Skeletal muscle satellite cell (primary cell): Measurements from ENCODE around the gene GALR1.
A peak's percentile ranks its signal among the peaks of the same experiment; 100 is the strongest.
"Not testable (repeated sequence)": the region's sequence is repeated elsewhere in the genome, so short reads cannot be mapped to it uniquely, and the experiment has no call there.

ENCODE experiments used
- H3K27me3 ChIP-seq: 2 replicates; pipeline ENCODE4 v1.7.0; 2013; ENCODE audit warnings: low read length; ENCODE audit not compliant: control insufficient read depth, insufficient read depth
- H3K36me3 ChIP-seq: 2 replicates; pipeline ENCODE4 v1.7.0; 2013; ENCODE audit warnings: mild to moderate bottlenecking, control low read depth, low read length; ENCODE audit not compliant: insufficient read depth
- H3K4me1 ChIP-seq: 2 replicates; pipeline ENCODE4 v1.7.0; 2013; ENCODE audit warnings: low read length; ENCODE audit not compliant: control insufficient read depth, insufficient read depth
- H3K4me2 ChIP-seq: 2 replicates; pipeline ENCODE4 v1.7.0; 2013; ENCODE audit warnings: mild to moderate bottlenecking, low read length
- H3K4me3 ChIP-seq: 2 replicates; pipeline ENCODE4 v1.7.0; 2013; ENCODE audit warnings: low read length
- H3K9ac ChIP-seq: 2 replicates; pipeline ENCODE4 v1.7.0; 2013; ENCODE audit warnings: mild to moderate bottlenecking, low read depth, low read length, moderate library complexity
- H3K9me3 ChIP-seq: replicated peaks from 2 replicates; pipeline ENCODE4 v1.7.0; 2013; ENCODE audit warnings: mild to moderate bottlenecking, control low read depth, low read length

GALR1 gene

DNA sequence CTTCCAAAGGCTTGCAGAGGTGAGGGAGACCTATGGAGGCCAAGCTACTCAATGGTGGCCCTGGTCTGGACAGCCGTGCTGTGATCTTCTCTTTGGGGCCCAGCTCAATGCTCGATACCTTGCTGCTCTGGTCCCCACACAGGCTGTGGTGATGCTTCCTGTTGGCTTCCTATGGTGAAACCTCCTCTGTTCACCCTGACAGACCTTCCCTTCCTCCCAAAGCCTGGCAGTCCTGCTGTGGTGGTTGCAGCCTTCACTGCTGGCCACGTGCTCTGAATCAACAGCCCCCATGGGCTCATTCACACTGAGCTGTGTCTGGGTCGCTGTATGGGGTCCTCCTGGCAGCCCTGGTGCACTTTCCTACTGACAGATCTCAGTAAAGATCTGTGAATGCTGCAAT, 31.0 kb upstream of the GALR1 start:
- Histone ChIP-seq H3K4me3 (no peak overlapping the region), H3K36me3 (no peaks in the 10 kb centered on the region), H3K4me2 (no peak overlapping the region), H3K27me3 (peaks cover 18% of the 10 kb centered on the region), H3K9me3 (no peaks in the 10 kb centered on the region), H3K9ac (no peak overlapping the region), H3K4me1 (peaks cover 5% of the 10 kb centered on the region)

GRCh38 chr18:77220726-77221125, 28.9 kb upstream of the GALR1 start:
- Histone ChIP-seq H3K4me2 (no peak overlapping the region), H3K4me1 (peaks cover 5% of the 10 kb centered on the region), H3K9ac (no peak overlapping the region), H3K36me3 (no peaks in the 10 kb centered on the region), H3K4me3 (no peak overlapping the region), H3K27me3 (peaks cover 18% of the 10 kb centered on the region), H3K9me3 (no peaks in the 10 kb centered on the region)

DNA sequence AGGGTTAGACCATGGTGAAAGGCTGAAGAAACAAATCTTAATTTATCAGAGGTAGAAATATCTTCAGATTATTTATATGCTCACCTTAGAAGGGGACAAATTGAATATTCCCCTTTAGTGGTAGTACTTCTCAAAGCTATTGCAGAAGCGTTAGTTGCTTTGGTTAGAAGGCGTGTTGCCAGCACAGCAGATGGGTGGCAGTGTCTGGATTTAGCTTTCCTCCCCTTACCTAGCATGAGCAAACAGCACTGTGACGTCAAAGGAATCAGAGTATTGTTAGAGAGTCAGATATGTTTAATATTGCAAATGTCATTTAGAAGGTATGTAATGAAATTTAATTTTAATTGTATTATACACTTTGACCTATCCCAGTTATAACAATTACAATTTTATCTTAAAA, 27.2 kb upstream of the GALR1 start:
- Histone ChIP-seq H3K27me3 (peaks cover 16% of the 10 kb centered on the region), H3K36me3 (no peaks in the 10 kb centered on the region), H3K9me3 (no peaks in the 10 kb centered on the region), H3K4me3 (no peak overlapping the region), H3K4me2 (no peak overlapping the region), H3K4me1 (peaks cover 5% of the 10 kb centered on the region), H3K9ac (no peak overlapping the region)

DNA sequence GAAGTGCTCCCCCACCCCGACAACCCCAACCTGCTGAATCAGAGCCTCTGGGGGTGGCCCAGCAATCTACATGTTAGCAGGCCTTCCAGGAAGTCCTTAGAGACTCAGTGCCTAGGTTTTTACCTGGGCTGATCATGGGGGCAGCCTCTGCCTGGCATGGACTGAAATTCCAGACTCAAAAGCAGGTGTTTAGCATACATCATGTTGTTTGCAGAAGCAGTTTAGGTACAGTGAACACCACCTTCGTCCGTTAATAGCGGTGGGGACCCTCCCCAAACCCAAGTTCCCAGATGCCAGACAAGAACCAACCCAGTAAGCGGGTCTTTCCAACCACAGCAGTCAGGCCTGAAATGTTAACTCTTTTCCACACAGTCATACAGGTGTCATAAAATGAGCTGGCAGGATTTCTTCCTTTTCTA, 26.4 kb upstream of the GALR1 start:
- no peaks in the 10 kb centered on the region for H3K36me3 ChIP-seq
- H3K27me3 ChIP-seq, result peaks cover 16% of the 10 kb centered on the region
- no peak overlapping the region for H3K4me3 ChIP-seq
- no peak overlapping the region for H3K9ac ChIP-seq
- H3K9me3 ChIP-seq, result no peaks in the 10 kb centered on the region
- no peak overlapping the region for H3K4me2 ChIP-seq
- H3K4me1 ChIP-seq, result peaks cover 5% of the 10 kb centered on the region

DNA sequence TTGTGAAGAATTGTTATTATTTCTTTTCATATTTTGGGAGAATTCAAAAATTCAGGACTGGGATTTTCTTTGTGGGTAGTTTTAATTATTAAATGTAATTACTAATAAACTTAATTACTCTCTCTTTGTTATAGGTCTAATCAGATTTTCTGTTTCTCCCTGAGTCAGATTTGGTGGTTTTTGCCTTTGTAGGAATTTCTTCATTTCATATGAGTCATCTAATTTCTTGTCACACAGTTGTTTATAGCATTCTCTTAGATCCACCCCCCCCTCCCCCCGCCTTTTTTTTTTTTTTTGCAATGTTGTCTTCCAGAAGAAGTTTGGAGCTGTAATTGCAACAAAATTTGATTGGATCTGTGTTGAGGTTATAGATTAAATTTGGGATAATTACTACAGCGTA, 26.0 kb upstream of the GALR1 start:
- H3K4me2 ChIP-seq, result no peak overlapping the region
- peaks cover 17% of the 10 kb centered on the region for H3K27me3 ChIP-seq
- peaks cover 5% of the 10 kb centered on the region for H3K4me1 ChIP-seq
- no peaks in the 10 kb centered on the region for H3K36me3 ChIP-seq
- no peak overlapping the region for H3K4me3 ChIP-seq
- no peaks in the 10 kb centered on the region for H3K9me3 ChIP-seq
- no peak overlapping the region for H3K9ac ChIP-seq

GRCh38 chr18:77230645-77231044, 19.0 kb upstream of the GALR1 start:
- no peaks in the 10 kb centered on the region for H3K36me3 ChIP-seq

GRCh38 chr18:77234504-77235365, 14.9 kb upstream of the GALR1 start:
- Histone ChIP-seq H3K4me1 (no peaks in the 10 kb centered on the region), H3K4me2 (no peak overlapping the region), H3K9me3 (peaks cover 5% of the 10 kb centered on the region), H3K4me3 (no peak overlapping the region), H3K9ac (no peak overlapping the region), H3K27me3 (peaks cover 8% of the 10 kb centered on the region), H3K36me3 (no peaks in the 10 kb centered on the region)

More at GRCh38 chr18:77230645-77231044, 19.0 kb upstream of the GALR1 start:
- Histone ChIP-seq H3K4me2 (no peak overlapping the region), H3K9me3 (no peaks in the 10 kb centered on the region), H3K27me3 (peaks cover 14% of the 10 kb centered on the region), H3K4me1 (no peaks in the 10 kb centered on the region), H3K4me3 (no peak overlapping the region), H3K9ac (no peak overlapping the region)

DNA sequence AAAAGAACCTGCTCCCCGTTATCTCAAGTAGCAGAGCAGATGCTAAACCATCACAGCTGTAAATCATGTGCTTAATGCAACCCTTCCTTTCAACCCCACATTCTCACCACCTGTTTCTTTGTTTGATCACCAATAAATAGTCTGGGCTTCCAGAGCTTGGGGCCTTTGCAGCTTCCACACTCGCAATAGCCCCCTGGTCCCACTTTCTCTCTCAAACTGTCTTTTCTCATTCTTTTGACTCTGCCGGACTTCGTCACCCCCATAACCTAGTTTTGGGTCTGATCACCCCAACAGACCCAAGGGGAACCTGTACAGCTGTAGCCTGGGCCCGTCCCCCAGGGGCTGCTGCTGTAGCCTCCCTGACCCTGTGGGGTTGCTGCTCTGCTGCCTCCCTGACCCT, 10.4 kb upstream of the GALR1 start:
- not testable (repeated sequence) for H3K4me1 ChIP-seq, H3K9me3 ChIP-seq, H3K27me3 ChIP-seq, H3K36me3 ChIP-seq, H3K4me3 ChIP-seq, H3K4me2 ChIP-seq, H3K9ac ChIP-seq

GRCh38 chr18:77248873-77249568, 627 bp upstream of the GALR1 start:
- peaks cover 36% of the 10 kb centered on the region for H3K27me3 ChIP-seq
- peak overlapping the region; percentile 80 for H3K4me2 ChIP-seq
- peak overlapping the region; percentile 61 for H3K4me3 ChIP-seq
- H3K4me1 ChIP-seq, result no peaks in the 10 kb centered on the region
- H3K9me3 ChIP-seq, result no peaks in the 10 kb centered on the region
- H3K9ac ChIP-seq, result no peak overlapping the region
- H3K36me3 ChIP-seq, result no peaks in the 10 kb centered on the region

- no peak overlapping the region for H3K4me3 ChIP-seq
- no peaks in the 10 kb centered on the region for H3K4me1 ChIP-seq
- H3K4me2 ChIP-seq, result no peak overlapping the region
- no peaks in the 10 kb centered on the region for H3K9me3 ChIP-seq
- no peaks in the 10 kb centered on the region for H3K36me3 ChIP-seq
- peaks cover 36% of the 10 kb centered on the region for H3K27me3 ChIP-seq
- no peak overlapping the region for H3K9ac ChIP-seq
These were observed 865 bp downstream of the GALR1 start for GRCh38 chr18:77250501-77250925.

GRCh38 chr18:77250926-77251729, 1.5 kb downstream of the GALR1 start:
- Histone ChIP-seq H3K4me3 (no peak overlapping the region), H3K27me3 (peaks cover 36% of the 10 kb centered on the region), H3K9ac (no peak overlapping the region), H3K9me3 (no peaks in the 10 kb centered on the region), H3K36me3 (no peaks in the 10 kb centered on the region), H3K4me1 (no peaks in the 10 kb centered on the region), H3K4me2 (no peak overlapping the region)
